SIG-M5 (cell line): Measurements from ENCODE around the gene SDC3.
"Not testable (repeated sequence)": the region's sequence is repeated elsewhere in the genome, so short reads cannot be mapped to it uniquely, and the experiment has no call there.

Experiments used
- DNase-seq: peaks from one replicate; lab custom pipeline; 2025; lab: John Stamatoyannopoulos, UW

Gene SDC3

GRCh38 chr1:30875197-30875596, 33.4 kb downstream of the SDC3 start:
- no peak for DNase-seq

GRCh38 chr1:30874176-30874575, 34.4 kb downstream of the SDC3 start:
- DNase-seq, result no peak

GRCh38 chr1:30872948-30873263, 35.7 kb downstream of the SDC3 start:
- DNase-seq, result no peak

- no peak for DNase-seq
These were observed 36.3 kb downstream of the SDC3 start for GRCh38 chr1:30872033-30872947.

- no peak for DNase-seq
These were observed 37.2 kb downstream of the SDC3 start for GRCh38 chr1:30871276-30871871.

- DNase-seq, result no peak
These were observed 37.9 kb downstream of the SDC3 start for GRCh38 chr1:30870656-30871055.

- DNase-seq, result no peak
These were observed 38.5 kb downstream of the SDC3 start for GRCh38 chr1:30870035-30870434.

GRCh38 chr1:30868833-30869435, 39.6 kb downstream of the SDC3 start:
- DNase-seq, result no peak

- DNase-seq, result not testable (repeated sequence)
These were observed 40.5 kb downstream of the SDC3 start for GRCh38 chr1:30868057-30868456.

- no peak for DNase-seq
These were observed 41.0 kb downstream of the SDC3 start for GRCh38 chr1:30867537-30867936.

GRCh38 chr1:30866594-30866993, 42.0 kb downstream of the SDC3 start:
- DNase-seq, result no peak

GRCh38 chr1:30864681-30865080, 43.9 kb downstream of the SDC3 start:
- no peak for DNase-seq

GRCh38 chr1:30863858-30864604, 44.5 kb downstream of the SDC3 start:
- DNase-seq, result no peak

- DNase-seq, result no peak
These were observed 48.3 kb downstream of the SDC3 start for GRCh38 chr1:30860320-30860652.

GRCh38 chr1:30857964-30858363, 50.6 kb downstream of the SDC3 start:
- no peak for DNase-seq

- DNase-seq, result no peak
These were observed 51.5 kb downstream of the SDC3 start for GRCh38 chr1:30857062-30857461.

GRCh38 chr1:30856260-30856790, 52.2 kb downstream of the SDC3 start:
- DNase-seq, result no peak

GRCh38 chr1:30855686-30856259, 52.8 kb downstream of the SDC3 start:
- DNase-seq, result no peak

GRCh38 chr1:30853350-30853749, 55.2 kb downstream of the SDC3 start:
- DNase-seq, result no peak

GRCh38 chr1:30852026-30852425, 56.5 kb downstream of the SDC3 start:
- DNase-seq, result no peak

GRCh38 chr1:30851286-30851685, 57.3 kb downstream of the SDC3 start:
- DNase-seq, result no peak

- DNase-seq, result no peak
These were observed 58.0 kb downstream of the SDC3 start for GRCh38 chr1:30850607-30851006.
